HG02884 (cell line): ENCODE measurements around the gene BRPF3.
A peak's percentile ranks its signal among the peaks of the same experiment; 100 is the strongest.

Experiments
- ATAC-seq: cut with Tn5 transposase; IDR thresholded peaks from one replicate; pipeline ENCODE4 v1.9.1; 2021; ENCODE audit warnings: mild to moderate bottlenecking, moderate library complexity; ENCODE audit not compliant: unreplicated experiment

Gene BRPF3

GRCh38 chr6:36196113-36196879 is at the start of gene BRPF3:
TSS of gene BRPF3 (plus strand) at chr6:36196744. CDS start at chr6:36200323, 3,579 bp downstream.
- peak; percentile 45 for ATAC-seq

- no peak for ATAC-seq
Observed at GRCh38 chr6:36147294-36147693, 49.2 kb upstream of the BRPF3 start.

GRCh38 chr6:36149476-36149875 is 47.1 kb upstream of the BRPF3 start:
- ATAC-seq, result no peak

- no peak for ATAC-seq
Observed at GRCh38 chr6:36150283-36150682, 46.3 kb upstream of the BRPF3 start.

- no peak for ATAC-seq
Observed at GRCh38 chr6:36154286-36154685, 42.3 kb upstream of the BRPF3 start.

- no peak for ATAC-seq
Observed at GRCh38 chr6:36155662-36156061, 40.9 kb upstream of the BRPF3 start.

- no peak for ATAC-seq
Observed at GRCh38 chr6:36160147-36160760, 36.3 kb upstream of the BRPF3 start.

GRCh38 chr6:36169023-36170007 is 27.2 kb upstream of the BRPF3 start:
- ATAC-seq, result no peak

GRCh38 chr6:36170704-36171103 is 25.8 kb upstream of the BRPF3 start:
- ATAC-seq, result no peak

- ATAC-seq, result no peak
Observed at GRCh38 chr6:36171573-36171972, 25.0 kb upstream of the BRPF3 start.

- ATAC-seq, result no peak
Observed at GRCh38 chr6:36177166-36177565, 19.4 kb upstream of the BRPF3 start.

GRCh38 chr6:36178544-36178943 is 18.0 kb upstream of the BRPF3 start:
- no peak for ATAC-seq

- ATAC-seq, result no peak
Observed at GRCh38 chr6:36180126-36180525, 16.4 kb upstream of the BRPF3 start.

- ATAC-seq, result no peak
Observed at GRCh38 chr6:36184311-36184710, 12.2 kb upstream of the BRPF3 start.

GRCh38 chr6:36186199-36186598 is 10.3 kb upstream of the BRPF3 start:
- no peak for ATAC-seq

- no peak for ATAC-seq
Observed at GRCh38 chr6:36187446-36187845, 9.1 kb upstream of the BRPF3 start.

GRCh38 chr6:36195471-36196112 is 952 bp upstream of the BRPF3 start:
- no peak for ATAC-seq

- peak; percentile 88 for ATAC-seq
Observed at GRCh38 chr6:36196880-36197548, 470 bp downstream of the BRPF3 start.

GRCh38 chr6:36197739-36198221 is 1.2 kb downstream of the BRPF3 start:
- ATAC-seq, result no peak

- no peak for ATAC-seq
Observed at GRCh38 chr6:36198986-36199385, 2.4 kb downstream of the BRPF3 start.
